GM12878 (cell line): ENCODE data around the gene POLR3A. TPM values are rescaled to one million over a fixed set of nuclear protein-coding genes. Genes with fewer than 3 reads are reported as not detected.

Experiments used
- ATAC-seq: fragments of 200-7000 bp; cut with Tn5 transposase; 3 replicates; pipeline ENCODE4 v1.9.1; 2020; ENCODE audit warnings: mild to moderate bottlenecking, moderate library complexity
- BruUV-seq: library from RNA; stranded (reverse); fragments of 400-500 nt; replicated peaks from 2 replicates; lab custom pipeline; 2021; lab: Mats Ljungman, UMichigan
- CTCF ChIA-PET: fragments of 300-600 bp; sonication (Branson Sonifier 250); formaldehyde crosslinking; extraction: SDS; loops from one replicate; lab custom pipeline; 2021; ENCODE audit warnings: inconsistent platforms; lab: Yijun Ruan, JAX
- POLR2A ChIA-PET: fragments of 350-600 bp; formaldehyde crosslinking; extraction: SDS; loops from one replicate; lab custom pipeline; 2021; ENCODE audit warnings: inconsistent platforms; lab: Charles Lee
- RAD21 ChIA-PET: fragments of 300-600 bp; sonication (Branson Sonifier 250); formaldehyde crosslinking; loops from one replicate; lab custom pipeline; 2023; ENCODE audit warnings: antibody characterized with exemption; ENCODE audit not compliant: unreplicated experiment; lab: Charles Lee
- SMC1A ChIA-PET: fragments of 300-600 bp; sonication (Branson Sonifier 250); formaldehyde crosslinking; loops from one replicate; lab custom pipeline; 2023; ENCODE audit not compliant: unreplicated experiment, uncharacterized antibody; lab: Charles Lee
- DNase-seq: peaks from one replicate; pipeline ENCODE4 v3.0.0-alpha.2; 2011; ENCODE audit warnings: low read depth, low spot score
- FAIRE-seq: peaks from 3 replicates; lab custom pipeline; 2011; peaks lifted over from hg19 to GRCh38; lab: Jason Lieb, UNC
- H2AFZ ChIP-seq: 2 replicates; pipeline ENCODE4 v1.6.0; 2011; ENCODE audit warnings: low read depth, low read length, control low read depth; ENCODE audit not compliant: control insufficient read depth
- H3K27ac ChIP-seq: 2 replicates; pipeline ENCODE4 v1.5.1; 2011; ENCODE audit warnings: control low read depth; ENCODE audit not compliant: control insufficient read depth, insufficient read depth
- H3K27me3 ChIP-seq, 2 experiments: replicated peaks in 1 of 2; 2 replicates each; pipeline versions ENCODE4 v1.6.0 to v1.6.1; 2011; ENCODE audit warnings: low read length in 1 of 2; ENCODE audit not compliant: control insufficient read depth in 2 of 2, insufficient read depth in 2 of 2
- H3K36me3 ChIP-seq, 2 experiments: 2 replicates each; pipeline ENCODE4 v1.5.1; 2011; ENCODE audit warnings: low read length in 1 of 2; ENCODE audit not compliant: control insufficient read depth in 2 of 2, insufficient read depth in 2 of 2
- H3K4me1 ChIP-seq: 2 replicates; pipeline ENCODE4 v1.6.1; 2011; ENCODE audit warnings: mild to moderate bottlenecking, low read length, moderate library complexity, mixed read lengths; ENCODE audit not compliant: control insufficient read depth, insufficient read depth
- H3K4me2 ChIP-seq: 2 replicates; pipeline ENCODE4 v1.6.0; 2011; ENCODE audit warnings: control low read depth; ENCODE audit not compliant: control insufficient read depth, insufficient read depth
- H3K4me3 ChIP-seq: fragments of 200-600 bp; sonication (generic); 2 replicates; pipeline ENCODE4 v1.5.1; 2016
- H3K79me2 ChIP-seq: 2 replicates; pipeline ENCODE4 v1.6.0; 2011; ENCODE audit warnings: low read length; ENCODE audit not compliant: control insufficient read depth, insufficient read depth
- H3K9ac ChIP-seq: 2 replicates; pipeline ENCODE4 v1.8.0; 2011; ENCODE audit warnings: low read length, control low read depth, mixed read lengths; ENCODE audit not compliant: control insufficient read depth, insufficient read depth
- H3K9me3 ChIP-seq: replicated peaks from 3 replicates; pipeline ENCODE4 v1.5.1; 2011; ENCODE audit warnings: mild to moderate bottlenecking, low read length; ENCODE audit not compliant: control insufficient read depth, insufficient read depth
- H4K20me1 ChIP-seq: 2 replicates; pipeline ENCODE4 v1.6.0; 2011; ENCODE audit not compliant: control insufficient read depth, insufficient read depth
- MXI1 ChIP-seq: fragments of 150-350 bp; IDR thresholded peaks from 2 replicates; pipeline ENCODE4 v1.6.1; 2011; ENCODE audit warnings: low read depth, mild to moderate bottlenecking, inconsistent platforms, low read length, improper control_type of control experiment
- NRF1 ChIP-seq: conservative IDR thresholded peaks from 2 replicates; pipeline ENCODE4 v1.6.1; 2011; ENCODE audit warnings: mild to moderate bottlenecking, low read depth, low read length, improper control_type of control experiment
- PAX8 ChIP-seq: fragments of 450-650 bp; IDR thresholded peaks from 2 replicates; pipeline ENCODE4 v1.6.1; 2017; ENCODE audit warnings: mild to moderate bottlenecking, moderate library complexity
- RUNX3 ChIP-seq: IDR thresholded peaks from 2 replicates; pipeline ENCODE4 v1.6.1; 2012; ENCODE audit warnings: low read length, inconsistent platforms
- SMARCA5 ChIP-seq: fragments of 450-650 bp; IDR thresholded peaks from 2 replicates; pipeline ENCODE4 v1.6.1; 2017; ENCODE audit warnings: mild to moderate bottlenecking
- YBX1 ChIP-seq: fragments of 450-650 bp; IDR thresholded peaks from 2 replicates; pipeline ENCODE4 v1.6.1; 2016; ENCODE audit warnings: antibody characterized with exemption
- WGBS: methylation state at CpG from one replicate; pipeline ENCODE4 v1.1.6; 2016; ENCODE audit warnings: low lambda C conversion rate; ENCODE audit not compliant: insufficient replicate concordance, insufficient coverage; ENCODE audit errors: missing lambda C conversion rate; 5-methylcytosine and 5-hydroxymethylcytosine counted together
- in situ Hi-C: fragments of 300-500 bp; cut with MboI; formaldehyde crosslinking; loops from 9 replicates; pipeline ENCODE4 v1.14.3; 2018; ENCODE audit warnings: mixed read lengths
- intact Hi-C: fragments of 100-400 bp; cut with micrococcal nuclease; formaldehyde crosslinking; loops from one replicate; pipeline ENCODE4 v1.14.2; 2022; ENCODE audit not compliant: unreplicated experiment
- polyA plus RNA-seq, 11 experiments: library from polyadenylated mRNA; depleted of rRNA in 4 of 11; unstranded in 6 of 11; stranded (reverse) in 5 of 11; fragments of >200 nt; fragmentation: Nextera tagmentation in 4 of 11; fragmentation: Illumina TruSeq in 1 of 11; extraction: Ambion mirVana in 4 of 11; extraction: Trizol in 1 of 11; gene quantifications; 1 replicate in 1 of 11; 2 replicates in 10 of 11; pipeline versions ENCODE4 v1.2.1 to v1.2.3, GENCODE V29; 2011 to 2016; ENCODE audit warnings: inconsistent platforms in 2 of 11, missing spikeins in 2 of 11, low read depth in 1 of 11
- total RNA-seq, 4 experiments: library from RNA; depleted of rRNA in 3 of 4; stranded (reverse); fragments of >200 nt in 3 of 4; fragmentation: Illumina TruSeq in 1 of 4; extraction: Trizol in 1 of 4; gene quantifications; 2 replicates each; pipeline versions ENCODE4 v1.2.1 to v1.2.3, GENCODE V29; 2013 to 2021

Gene POLR3A
- total and polyA plus RNA-seq, 10 of the 15 experiments (the other 5 are each of a cell fraction or from before 2014, with no cell fraction given), result 5.4 to 20.4 (median 14.4) TPM

DNA sequence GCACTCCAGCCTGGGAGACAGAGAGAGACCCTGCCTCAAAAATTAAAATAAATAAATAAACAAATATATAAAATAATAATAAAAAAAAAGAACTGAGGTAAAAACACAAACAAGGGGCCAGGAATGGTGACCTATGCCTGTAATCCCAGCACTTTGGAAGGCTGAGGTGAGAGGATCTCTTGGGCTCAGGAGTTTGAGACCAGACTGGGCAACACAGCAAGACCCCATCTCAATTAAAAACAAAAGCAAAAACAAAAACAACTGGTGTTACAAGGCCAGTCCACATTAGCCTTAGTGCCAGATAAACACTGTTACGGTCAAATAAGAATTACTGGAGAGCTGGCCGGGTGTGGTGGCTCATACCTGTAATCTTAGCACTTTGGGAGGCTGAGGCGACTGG lies 5.6 kb downstream of the POLR3A start:
- DNase-seq (no peak), ATAC-seq (no peak), FAIRE-seq (no peak)
- Histone ChIP-seq H3K9ac (no peak overlapping the region), H3K4me1 (peaks cover 9% of the 10 kb centered on the region; the same call in 1 of the 2 replicates), H2AFZ (no peak overlapping the region), H3K4me2 (no peak overlapping the region), H4K20me1 (no peaks in the 10 kb centered on the region), H3K79me2 (peaks cover 13% of the 10 kb centered on the region), H3K27me3 (no peaks in the 10 kb centered on the region), H3K36me3 (peaks cover 2 to 38% of the 10 kb centered on the region in 2 experiments), H3K9me3 (no peaks in the 10 kb centered on the region), H3K27ac (no peak overlapping the region), H3K4me3 (no peak overlapping the region)
- intact Hi-C loops (no loop called here), in situ Hi-C loops (no loop called here)
- TF ChIP-seq SMARCA5 (no peak), PAX8 (no peak), YBX1 (no peak), MXI1 (no peak)
- ChIA-PET RAD21 (no interaction called here), CTCF (no interaction called here), POLR2A (no interaction called here), SMC1A (no interaction called here)
- 97% methylated on average over 3 of the region's 3 CpGs for WGBS
- BruUV-seq, result no TSS peak

GRCh38 chr10:78021201-78021600 lies 8.1 kb downstream of the POLR3A start:
- H3K4me1 ChIP-seq, result no peaks in the 10 kb centered on the region
- intact Hi-C loops, result no loop called here
- no peaks in the 10 kb centered on the region for H3K9me3 ChIP-seq
- no peak for FAIRE-seq
- POLR2A ChIA-PET, result no interaction called here
- no peak for DNase-seq
- no peak overlapping the region for H3K4me2 ChIP-seq
- no peak overlapping the region for H3K4me3 ChIP-seq
- no peak overlapping the region for H3K27ac ChIP-seq
- no TSS peak for BruUV-seq
- H3K9ac ChIP-seq, result no peak overlapping the region
- ATAC-seq, result no peak
- CTCF ChIA-PET, result no interaction called here
- H3K36me3 ChIP-seq, result peaks cover 2 to 43% of the 10 kb centered on the region in 2 experiments
- H2AFZ ChIP-seq, result no peak overlapping the region
- TF ChIP-seq NRF1 (no peak), RUNX3 (peak; percentile 48; the same call in 1 of the 2 replicates)
- H3K27me3 ChIP-seq, result no peaks in the 10 kb centered on the region
- SMC1A ChIA-PET, result no interaction called here
- RAD21 ChIA-PET, result no interaction called here
- H3K79me2 ChIP-seq, result no peaks in the 10 kb centered on the region
- H4K20me1 ChIP-seq, result no peaks in the 10 kb centered on the region
- in situ Hi-C loops, result no loop called here
- 61% methylated on average over 2 of the region's 2 CpGs for WGBS
